OCI-LY1 (cell line): ENCODE data around the gene MTSS2.

ENCODE experiments used
- H2AFZ ChIP-seq: fragments of 200-600 bp; sonication (generic), shearing (Covaris generic); 2 replicates; pipeline ENCODE4 v1.6.0; 2014; ENCODE audit warnings: antibody characterized with exemption, mild to moderate bottlenecking, low read length
- H3F3A ChIP-seq: fragments of 200-600 bp; sonication (generic), shearing (Covaris generic); 2 replicates; pipeline ENCODE4 v1.6.0; 2014; ENCODE audit warnings: mild to moderate bottlenecking, antibody characterized with exemption, low read length, moderate library complexity; ENCODE audit not compliant: insufficient read depth
- H3K27ac ChIP-seq: fragments of 200-600 bp; sonication (generic); 2 replicates; pipeline ENCODE4 v1.5.1; 2014; ENCODE audit warnings: low read length, mixed run types, mild to moderate bottlenecking, low read depth; ENCODE audit not compliant: poor library complexity, severe bottlenecking
- H3K27me3 ChIP-seq: fragments of 200-600 bp; sonication (generic); 2 replicates; pipeline ENCODE4 v1.6.0; 2014; ENCODE audit warnings: antibody characterized with exemption, mild to moderate bottlenecking, low read length, moderate library complexity; ENCODE audit not compliant: insufficient read depth
- H3K36me3 ChIP-seq: fragments of 200-600 bp; sonication (generic); 2 replicates; pipeline ENCODE4 v1.6.1; 2014; ENCODE audit warnings: mild to moderate bottlenecking, antibody characterized with exemption, low read length, moderate library complexity, mixed read lengths; ENCODE audit not compliant: insufficient read depth
- H3K4me1 ChIP-seq: fragments of 200-600 bp; sonication (generic); 2 replicates; pipeline ENCODE4 v1.5.1; 2014; ENCODE audit warnings: mild to moderate bottlenecking, low read length, moderate library complexity; ENCODE audit not compliant: insufficient read depth, severe bottlenecking
- H3K4me2 ChIP-seq: fragments of 200-600 bp; sonication (generic), shearing (Covaris generic); 2 replicates; pipeline ENCODE4 v1.6.1; 2014; ENCODE audit warnings: low read length
- H3K4me3 ChIP-seq: fragments of 200-600 bp; sonication (generic); 2 replicates; pipeline ENCODE4 v1.5.1; 2014; ENCODE audit warnings: low read length, low read depth, mild to moderate bottlenecking, mixed read lengths; ENCODE audit not compliant: poor library complexity, severe bottlenecking
- H3K79me2 ChIP-seq: fragments of 200-600 bp; shearing (Covaris generic); 2 replicates; pipeline ENCODE4 v1.6.1; 2016; ENCODE audit warnings: mixed run types, low read length, mixed read lengths; ENCODE audit not compliant: insufficient read depth
- H3K9ac ChIP-seq: fragments of 200-600 bp; sonication (generic), shearing (Covaris generic); 2 replicates; pipeline ENCODE4 v1.6.1; 2014; ENCODE audit warnings: mild to moderate bottlenecking, low read length, mixed read lengths
- H3K9me2 ChIP-seq: fragments of 200-600 bp; sonication (generic), shearing (Covaris generic); 2 replicates; pipeline ENCODE4 v1.6.1; 2014; ENCODE audit warnings: low read depth, mild to moderate bottlenecking, low read length, mixed read lengths
- H3K9me3 ChIP-seq: fragments of 200-600 bp; shearing (Covaris generic); 2 replicates; pipeline ENCODE4 v1.6.1; 2014; ENCODE audit warnings: low read length, mixed read lengths
- H4K20me1 ChIP-seq: fragments of 200-600 bp; sonication (generic), shearing (Covaris generic); 2 replicates; pipeline ENCODE4 v1.6.0; 2016; ENCODE audit warnings: mild to moderate bottlenecking, low read length; ENCODE audit not compliant: insufficient read depth
- EZH2 ChIP-seq: fragments of 200-600 bp; sonication (generic), shearing (Covaris generic); IDR thresholded peaks from 2 replicates; pipeline ENCODE4 v1.8.0; 2017; ENCODE audit warnings: borderline replicate concordance, mixed run types, mild to moderate bottlenecking, antibody characterized with exemption, low read length, moderate library complexity, mixed read lengths
- TF ChIP-seq, protein P1 (sequence below): fragments of 200-600 bp; sonication (generic), shearing (Covaris generic); IDR thresholded peaks from 2 replicates; pipeline ENCODE4 v1.5.1; 2017; ENCODE audit warnings: mild to moderate bottlenecking, antibody characterized with exemption, low read length, moderate library complexity, mixed read lengths

MTSS2 gene

GRCh38 chr16:70725024-70725911 is 39.4 kb upstream of the MTSS2 start:
- Histone ChIP-seq H3K27me3 (no peaks in the 10 kb centered on the region), H3K4me3 (no peak overlapping the region), H3K4me2 (no peak overlapping the region), H3K9me3 (no peaks in the 10 kb centered on the region), H3K4me1 (no peaks in the 10 kb centered on the region), H2AFZ (no peak overlapping the region), H3F3A (no peaks in the 10 kb centered on the region), H3K9ac (no peak overlapping the region), H3K27ac (no peak overlapping the region), H4K20me1 (no peaks in the 10 kb centered on the region), H3K9me2 (no peaks in the 10 kb centered on the region), H3K36me3 (peaks cover 7% of the 10 kb centered on the region; the same call in 1 of the 2 replicates), H3K79me2 (no peaks in the 10 kb centered on the region)
- TF ChIP-seq, protein P1, sequence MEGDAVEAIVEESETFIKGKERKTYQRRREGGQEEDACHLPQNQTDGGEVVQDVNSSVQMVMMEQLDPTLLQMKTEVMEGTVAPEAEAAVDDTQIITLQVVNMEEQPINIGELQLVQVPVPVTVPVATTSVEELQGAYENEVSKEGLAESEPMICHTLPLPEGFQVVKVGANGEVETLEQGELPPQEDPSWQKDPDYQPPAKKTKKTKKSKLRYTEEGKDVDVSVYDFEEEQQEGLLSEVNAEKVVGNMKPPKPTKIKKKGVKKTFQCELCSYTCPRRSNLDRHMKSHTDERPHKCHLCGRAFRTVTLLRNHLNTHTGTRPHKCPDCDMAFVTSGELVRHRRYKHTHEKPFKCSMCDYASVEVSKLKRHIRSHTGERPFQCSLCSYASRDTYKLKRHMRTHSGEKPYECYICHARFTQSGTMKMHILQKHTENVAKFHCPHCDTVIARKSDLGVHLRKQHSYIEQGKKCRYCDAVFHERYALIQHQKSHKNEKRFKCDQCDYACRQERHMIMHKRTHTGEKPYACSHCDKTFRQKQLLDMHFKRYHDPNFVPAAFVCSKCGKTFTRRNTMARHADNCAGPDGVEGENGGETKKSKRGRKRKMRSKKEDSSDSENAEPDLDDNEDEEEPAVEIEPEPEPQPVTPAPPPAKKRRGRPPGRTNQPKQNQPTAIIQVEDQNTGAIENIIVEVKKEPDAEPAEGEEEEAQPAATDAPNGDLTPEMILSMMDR = no peak
- no peak for TF ChIP-seq EZH2

GRCh38 chr16:70724146-70725023 is 38.5 kb upstream of the MTSS2 start:
- H3K36me3 ChIP-seq = peaks cover 15% of the 10 kb centered on the region; the same call in 1 of the 2 replicates
- H3K4me2 ChIP-seq = no peak overlapping the region
- no peak overlapping the region for H3K9ac ChIP-seq
- no peak overlapping the region for H3K27ac ChIP-seq
- H3K4me1 ChIP-seq = no peaks in the 10 kb centered on the region
- H3F3A ChIP-seq = no peaks in the 10 kb centered on the region
- no peaks in the 10 kb centered on the region for H3K9me3 ChIP-seq
- H3K27me3 ChIP-seq = no peaks in the 10 kb centered on the region
- H4K20me1 ChIP-seq = no peaks in the 10 kb centered on the region
- H3K4me3 ChIP-seq = no peak overlapping the region
- H2AFZ ChIP-seq = no peak overlapping the region
- TF ChIP-seq, protein P1 = no peak
- TF ChIP-seq EZH2 = no peak
- H3K79me2 ChIP-seq = no peaks in the 10 kb centered on the region
- no peaks in the 10 kb centered on the region for H3K9me2 ChIP-seq

DNA sequence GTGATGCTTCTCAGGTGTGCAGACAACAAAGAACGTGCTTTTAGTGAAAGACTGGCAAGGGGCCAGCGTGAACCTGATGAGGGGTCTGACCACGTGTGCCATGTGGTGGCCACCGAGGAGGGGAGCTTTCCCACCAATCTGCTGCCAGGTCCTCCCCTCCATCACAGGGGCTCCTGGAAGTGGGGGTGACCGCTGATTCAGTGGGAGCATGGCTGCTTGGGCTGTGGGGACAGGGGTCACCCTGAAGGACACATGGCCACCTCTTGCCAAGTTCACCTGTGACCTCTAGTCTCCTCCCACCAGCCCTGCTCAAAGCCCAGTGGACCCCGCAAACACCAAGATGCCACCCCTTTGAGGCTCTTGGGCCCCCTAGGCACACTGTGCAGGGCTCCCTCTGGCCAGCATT is 37.9 kb upstream of the MTSS2 start:
- H3K27ac ChIP-seq = no peak overlapping the region
- no peaks in the 10 kb centered on the region for H4K20me1 ChIP-seq
- H3K9ac ChIP-seq = no peak overlapping the region
- no peak overlapping the region for H2AFZ ChIP-seq
- H3F3A ChIP-seq = no peaks in the 10 kb centered on the region
- no peaks in the 10 kb centered on the region for H3K27me3 ChIP-seq
- no peaks in the 10 kb centered on the region for H3K9me3 ChIP-seq
- H3K9me2 ChIP-seq = no peaks in the 10 kb centered on the region
- no peaks in the 10 kb centered on the region for H3K79me2 ChIP-seq
- H3K4me3 ChIP-seq = no peak overlapping the region
- no peak overlapping the region for H3K4me2 ChIP-seq
- peaks cover 16% of the 10 kb centered on the region; the same call in 1 of the 2 replicates for H3K36me3 ChIP-seq
- TF ChIP-seq, protein P1 = no peak
- no peak for TF ChIP-seq EZH2
- no peaks in the 10 kb centered on the region for H3K4me1 ChIP-seq
